HG02981 (cell line): ENCODE measurements around the gene SCFD2.

Experiments used
- ATAC-seq: cut with Tn5 transposase; IDR thresholded peaks from one replicate; pipeline ENCODE4 v1.9.1; 2021; ENCODE audit warnings: mild to moderate bottlenecking, moderate library complexity; ENCODE audit not compliant: unreplicated experiment

Gene SCFD2

GRCh38 chr4:52894443-52894842, 471.4 kb downstream of the SCFD2 start:
- no peak for ATAC-seq

GRCh38 chr4:52892880-52893279, 473.0 kb downstream of the SCFD2 start:
- no peak for ATAC-seq

- ATAC-seq, result no peak
Measured at GRCh38 chr4:52891743-52892142, 474.1 kb downstream of the SCFD2 start.

GRCh38 chr4:52890521-52890791, 475.4 kb downstream of the SCFD2 start:
- ATAC-seq, result no peak

- no peak for ATAC-seq
Measured at GRCh38 chr4:52889778-52890520, 475.9 kb downstream of the SCFD2 start.

GRCh38 chr4:52889354-52889753, 476.5 kb downstream of the SCFD2 start:
- ATAC-seq, result no peak

GRCh38 chr4:52884994-52885393, 480.9 kb downstream of the SCFD2 start:
- ATAC-seq, result no peak

GRCh38 chr4:52883707-52884669, 481.9 kb downstream of the SCFD2 start:
- ATAC-seq, result no peak

GRCh38 chr4:52883183-52883621, 482.7 kb downstream of the SCFD2 start:
- ATAC-seq, result no peak

GRCh38 chr4:52880994-52881393, 484.9 kb downstream of the SCFD2 start:
- ATAC-seq, result no peak

- no peak for ATAC-seq
Measured at GRCh38 chr4:52879471-52879870, 486.4 kb downstream of the SCFD2 start.

GRCh38 chr4:52877694-52878093, 488.2 kb downstream of the SCFD2 start:
- ATAC-seq, result no peak

GRCh38 chr4:52877036-52877435, 488.8 kb downstream of the SCFD2 start:
- ATAC-seq, result no peak

GRCh38 chr4:52876069-52876468, 489.8 kb downstream of the SCFD2 start:
- no peak for ATAC-seq

GRCh38 chr4:52874948-52875347, 490.9 kb downstream of the SCFD2 start:
- ATAC-seq, result no peak

- no peak for ATAC-seq
Measured at GRCh38 chr4:52873861-52874343, 492.0 kb downstream of the SCFD2 start.

GRCh38 chr4:52873191-52873590, 492.7 kb downstream of the SCFD2 start:
- no peak for ATAC-seq

- ATAC-seq, result no peak
Measured at GRCh38 chr4:52870225-52870624, 495.6 kb downstream of the SCFD2 start.

- ATAC-seq, result no peak
Measured at GRCh38 chr4:52869656-52870055, 496.2 kb downstream of the SCFD2 start.

- ATAC-seq, result no peak
Measured at GRCh38 chr4:52869196-52869595, 496.7 kb downstream of the SCFD2 start.

GRCh38 chr4:52868133-52868532, 497.7 kb downstream of the SCFD2 start:
- no peak for ATAC-seq

GRCh38 chr4:52867163-52867562, 498.7 kb downstream of the SCFD2 start:
- ATAC-seq, result no peak
